SK-N-SH (cell line): ENCODE results near the gene PLVAP. TPM values are rescaled to one million over a fixed set of nuclear protein-coding genes. Genes with fewer than 3 reads are reported as not detected.

ENCODE experiments used
- CTCF ChIA-PET: fragments of 300-600, 350-600 bp; formaldehyde crosslinking; extraction: SDS; loops from one replicate; lab custom pipeline; 2021; lab: Yijun Ruan, JAX
- POLR2A ChIA-PET: fragments of 350-600 bp; sonication (Branson Sonifier 250); formaldehyde crosslinking; extraction: SDS; loops from one replicate; lab custom pipeline; 2020; ENCODE audit warnings: antibody characterized with exemption, inconsistent platforms; lab: Yijun Ruan, JAX
- DNase-seq: peaks from one replicate; pipeline ENCODE4 v3.0.0; 2012
- H2AFZ ChIP-seq: fragments of 200-600 bp; sonication (generic); 2 replicates; pipeline ENCODE4 v1.8.1; 2016; ENCODE audit warnings: antibody characterized with exemption, mild to moderate bottlenecking, low read depth
- H3F3A ChIP-seq: fragments of 200-600 bp; sonication (generic); replicated peaks from 2 replicates; pipeline ENCODE3; 2016; ENCODE audit warnings: antibody characterized with exemption, mild to moderate bottlenecking; ENCODE audit not compliant: insufficient read depth
- H3K27ac ChIP-seq, 2 experiments: fragments of 200-500 bp in 1 of 2; fragments of 200-600 bp in 1 of 2; sonication (Bioruptor generic) in 1 of 2; sonication (generic), shearing (Covaris generic) in 1 of 2; 2 replicates each; pipeline versions ENCODE4 v1.5.1 to v1.6.1; 2014 to 2016; ENCODE audit warnings: low read depth in 2 of 2, inconsistent platforms in 1 of 2, low read length in 1 of 2, mild to moderate bottlenecking in 1 of 2, mixed read lengths in 1 of 2
- H3K27me3 ChIP-seq: fragments of 200-600 bp; sonication (generic), shearing (Covaris generic); 2 replicates; pipeline ENCODE4 v1.6.1; 2016; ENCODE audit warnings: mixed run types; ENCODE audit not compliant: insufficient read depth
- H3K36me3 ChIP-seq, 2 experiments: fragments of 200-500 bp in 1 of 2; fragments of 200-600 bp in 1 of 2; sonication (Bioruptor generic) in 1 of 2; sonication (generic) in 1 of 2; replicated peaks in 1 of 2; 2 replicates each; pipeline versions ENCODE3 to v1.5.1; 2014 to 2016; ENCODE audit warnings: low read length in 1 of 2, mild to moderate bottlenecking in 1 of 2; ENCODE audit not compliant: insufficient read depth in 2 of 2, control insufficient read depth in 1 of 2
- H3K4me1 ChIP-seq, 2 experiments: fragments of 200-500 bp in 1 of 2; fragments of 200-600 bp in 1 of 2; sonication (Bioruptor generic) in 1 of 2; sonication (generic), shearing (Covaris generic) in 1 of 2; 2 replicates each; pipeline versions ENCODE4 v1.5.1 to v1.6.1; 2014 to 2016; ENCODE audit warnings: low read depth in 1 of 2, low read length in 1 of 2, mixed run types in 1 of 2; ENCODE audit not compliant: insufficient read depth in 2 of 2, control insufficient read depth in 1 of 2
- H3K4me2 ChIP-seq: fragments of 200-600 bp; sonication (generic), shearing (Covaris generic); 2 replicates; pipeline ENCODE4 v1.6.1; 2017; ENCODE audit warnings: mixed run types
- H3K4me3 ChIP-seq, 2 experiments: fragments of 200-500 bp in 1 of 2; fragments of 200-600 bp in 1 of 2; sonication (Bioruptor generic) in 1 of 2; sonication (generic), shearing (Covaris generic) in 1 of 2; 2 replicates each; pipeline versions ENCODE4 v1.5.1 to v1.8.1; 2014 to 2016; ENCODE audit warnings: low read depth in 2 of 2, inconsistent platforms in 1 of 2, low read length in 1 of 2, mild to moderate bottlenecking in 1 of 2, mixed read lengths in 1 of 2, moderate library complexity in 1 of 2
- H3K79me2 ChIP-seq: fragments of 200-600 bp; sonication (generic); 2 replicates; pipeline ENCODE4 v1.8.1; 2017; ENCODE audit warnings: mild to moderate bottlenecking; ENCODE audit not compliant: insufficient read depth
- H3K9ac ChIP-seq: fragments of 200-600 bp; sonication (generic); 2 replicates; pipeline ENCODE4 v1.6.1; 2017; ENCODE audit warnings: mixed run types
- H3K9me2 ChIP-seq: fragments of 200-600 bp; sonication (generic); 2 replicates; pipeline ENCODE4 v1.6.1; 2017; ENCODE audit warnings: mixed run types
- H3K9me3 ChIP-seq: fragments of 200-600 bp; sonication (generic); 2 replicates; pipeline ENCODE4 v1.6.1; 2017; ENCODE audit warnings: mixed run types, mild to moderate bottlenecking, moderate library complexity
- H4K20me1 ChIP-seq: fragments of 200-600 bp; sonication (generic); 2 replicates; pipeline ENCODE4 v1.6.1; 2017; ENCODE audit warnings: mild to moderate bottlenecking, mixed run types; ENCODE audit not compliant: insufficient read depth
- EP300 ChIP-seq, 2 experiments: IDR thresholded peaks; 2 replicates each; pipeline versions ENCODE4 v1.4.0 to v1.6.1; 2012; ENCODE audit warnings: borderline replicate concordance in 1 of 2, low read depth in 1 of 2, low read length in 1 of 2
- MXI1 ChIP-seq: IDR thresholded peaks from 2 replicates; pipeline ENCODE4 v1.6.1; 2012; ENCODE audit warnings: mild to moderate bottlenecking, low read depth, low read length, improper control_type of control experiment
- NFIC ChIP-seq: IDR thresholded peaks from 2 replicates; pipeline ENCODE4 v1.4.0; 2012; ENCODE audit warnings: borderline replicate concordance
- NRF1 ChIP-seq: IDR thresholded peaks from 2 replicates; pipeline ENCODE4 v1.6.1; 2012; ENCODE audit warnings: low read depth, mild to moderate bottlenecking, low read length
- RXRA ChIP-seq: IDR thresholded peaks from 2 replicates; pipeline ENCODE4 v1.4.0; 2012; ENCODE audit warnings: low read depth, mild to moderate bottlenecking, borderline replicate concordance
- SMC3 ChIP-seq: IDR thresholded peaks from 2 replicates; pipeline ENCODE4 v1.6.1; 2012; ENCODE audit warnings: low read depth, low read length, improper control_type of control experiment
- TCF12 ChIP-seq: IDR thresholded peaks from 2 replicates; pipeline ENCODE4 v1.4.0; 2012
- YY1 ChIP-seq: IDR thresholded peaks from 2 replicates; pipeline ENCODE4 v1.4.0; 2012; ENCODE audit warnings: low read depth, mild to moderate bottlenecking
- WGBS: methylation state at CpG from one replicate; pipeline ENCODE4 v1.1.6; 2017; ENCODE audit warnings: low lambda C conversion rate; 5-methylcytosine and 5-hydroxymethylcytosine counted together
- polyA plus RNA-seq, 3 experiments: library from polyadenylated mRNA; depleted of rRNA; stranded (reverse); fragments of >200 nt; gene quantifications; 2 replicates each; pipeline ENCODE4 v1.2.3, GENCODE V29; 2012
- TF ChIP-seq, protein P1 (sequence below): IDR thresholded peaks from 2 replicates; pipeline ENCODE4 v1.4.0; 2012; ENCODE audit warnings: low read depth, borderline replicate concordance
- TF ChIP-seq, protein P2 (sequence below): fragments of 150-350 bp; IDR thresholded peaks from 2 replicates; pipeline ENCODE4 v1.6.1; 2016; ENCODE audit warnings: mild to moderate bottlenecking, low read depth, low read length
- TF ChIP-seq, protein P3 (sequence below): IDR thresholded peaks from 2 replicates; pipeline ENCODE4 v1.6.1; 2012; ENCODE audit warnings: mild to moderate bottlenecking, low read depth, low read length, moderate library complexity
- TF ChIP-seq, protein P4 (sequence below): fragments of 200-600 bp; sonication (generic); IDR thresholded peaks from 2 replicates; pipeline ENCODE4 v1.6.1; 2017; ENCODE audit warnings: antibody characterized with exemption, mild to moderate bottlenecking, moderate library complexity

PLVAP gene
- polyA plus RNA-seq, 1 of the 3 experiments (the other 2 are of a cell fraction) = not detected

DNA sequence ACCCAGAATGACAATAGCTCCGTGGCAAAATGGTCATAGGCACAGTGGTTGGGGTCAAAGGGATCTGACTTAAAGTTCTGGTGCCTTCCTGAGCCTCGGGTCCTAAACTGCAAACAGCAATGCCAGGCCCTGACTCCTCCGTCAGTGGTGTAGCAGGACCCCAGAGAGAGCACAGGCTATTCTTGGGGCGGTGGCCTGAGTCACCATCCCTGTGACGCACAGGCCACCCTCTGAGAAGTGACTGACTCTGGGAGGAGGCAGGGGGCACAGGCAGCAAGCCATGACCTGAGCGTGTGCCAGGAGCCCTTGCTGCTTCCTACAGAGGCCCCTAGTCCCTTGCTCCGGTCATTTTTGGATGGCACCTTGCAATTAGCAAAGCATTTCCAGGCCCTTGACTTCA is 18.7 kb downstream of the PLVAP start:
- no peak for DNase-seq
- 64% methylated on average over 3 of the region's 7 CpGs for WGBS
- Histone ChIP-seq H3K9me3 (no peaks in the 10 kb centered on the region), H3K27me3 (no peaks in the 10 kb centered on the region), H2AFZ (no peak overlapping the region), H3F3A (no peaks in the 10 kb centered on the region), H4K20me1 (no peaks in the 10 kb centered on the region), H3K9ac (no peak overlapping the region), H3K4me3 (no peak overlapping the region), H3K79me2 (no peaks in the 10 kb centered on the region), H3K4me1 (no peaks in the 10 kb centered on the region), H3K9me2 (no peaks in the 10 kb centered on the region), H3K27ac (no peak overlapping the region), H3K4me2 (no peak overlapping the region), H3K36me3 (no peaks in the 10 kb centered on the region)
- ChIA-PET POLR2A (no interaction called here), CTCF (interaction anchor here (1.0 to 3.7 kb wide), 5 partner anchors 9 to 31 kb away, joined by 4 to 20 read pairs (median 4); no protein-coding TSS in a partner anchor)
- no peak for TF ChIP-seq TCF12
- TF ChIP-seq, protein P1, sequence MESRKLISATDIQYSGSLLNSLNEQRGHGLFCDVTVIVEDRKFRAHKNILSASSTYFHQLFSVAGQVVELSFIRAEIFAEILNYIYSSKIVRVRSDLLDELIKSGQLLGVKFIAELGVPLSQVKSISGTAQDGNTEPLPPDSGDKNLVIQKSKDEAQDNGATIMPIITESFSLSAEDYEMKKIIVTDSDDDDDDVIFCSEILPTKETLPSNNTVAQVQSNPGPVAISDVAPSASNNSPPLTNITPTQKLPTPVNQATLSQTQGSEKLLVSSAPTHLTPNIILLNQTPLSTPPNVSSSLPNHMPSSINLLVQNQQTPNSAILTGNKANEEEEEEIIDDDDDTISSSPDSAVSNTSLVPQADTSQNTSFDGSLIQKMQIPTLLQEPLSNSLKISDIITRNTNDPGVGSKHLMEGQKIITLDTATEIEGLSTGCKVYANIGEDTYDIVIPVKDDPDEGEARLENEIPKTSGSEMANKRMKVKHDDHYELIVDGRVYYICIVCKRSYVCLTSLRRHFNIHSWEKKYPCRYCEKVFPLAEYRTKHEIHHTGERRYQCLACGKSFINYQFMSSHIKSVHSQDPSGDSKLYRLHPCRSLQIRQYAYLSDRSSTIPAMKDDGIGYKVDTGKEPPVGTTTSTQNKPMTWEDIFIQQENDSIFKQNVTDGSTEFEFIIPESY = no peak
- TF ChIP-seq, protein P2, sequence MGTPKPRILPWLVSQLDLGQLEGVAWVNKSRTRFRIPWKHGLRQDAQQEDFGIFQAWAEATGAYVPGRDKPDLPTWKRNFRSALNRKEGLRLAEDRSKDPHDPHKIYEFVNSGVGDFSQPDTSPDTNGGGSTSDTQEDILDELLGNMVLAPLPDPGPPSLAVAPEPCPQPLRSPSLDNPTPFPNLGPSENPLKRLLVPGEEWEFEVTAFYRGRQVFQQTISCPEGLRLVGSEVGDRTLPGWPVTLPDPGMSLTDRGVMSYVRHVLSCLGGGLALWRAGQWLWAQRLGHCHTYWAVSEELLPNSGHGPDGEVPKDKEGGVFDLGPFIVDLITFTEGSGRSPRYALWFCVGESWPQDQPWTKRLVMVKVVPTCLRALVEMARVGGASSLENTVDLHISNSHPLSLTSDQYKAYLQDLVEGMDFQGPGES = no peak
- no peak for TF ChIP-seq SMC3
- TF ChIP-seq, protein P3, sequence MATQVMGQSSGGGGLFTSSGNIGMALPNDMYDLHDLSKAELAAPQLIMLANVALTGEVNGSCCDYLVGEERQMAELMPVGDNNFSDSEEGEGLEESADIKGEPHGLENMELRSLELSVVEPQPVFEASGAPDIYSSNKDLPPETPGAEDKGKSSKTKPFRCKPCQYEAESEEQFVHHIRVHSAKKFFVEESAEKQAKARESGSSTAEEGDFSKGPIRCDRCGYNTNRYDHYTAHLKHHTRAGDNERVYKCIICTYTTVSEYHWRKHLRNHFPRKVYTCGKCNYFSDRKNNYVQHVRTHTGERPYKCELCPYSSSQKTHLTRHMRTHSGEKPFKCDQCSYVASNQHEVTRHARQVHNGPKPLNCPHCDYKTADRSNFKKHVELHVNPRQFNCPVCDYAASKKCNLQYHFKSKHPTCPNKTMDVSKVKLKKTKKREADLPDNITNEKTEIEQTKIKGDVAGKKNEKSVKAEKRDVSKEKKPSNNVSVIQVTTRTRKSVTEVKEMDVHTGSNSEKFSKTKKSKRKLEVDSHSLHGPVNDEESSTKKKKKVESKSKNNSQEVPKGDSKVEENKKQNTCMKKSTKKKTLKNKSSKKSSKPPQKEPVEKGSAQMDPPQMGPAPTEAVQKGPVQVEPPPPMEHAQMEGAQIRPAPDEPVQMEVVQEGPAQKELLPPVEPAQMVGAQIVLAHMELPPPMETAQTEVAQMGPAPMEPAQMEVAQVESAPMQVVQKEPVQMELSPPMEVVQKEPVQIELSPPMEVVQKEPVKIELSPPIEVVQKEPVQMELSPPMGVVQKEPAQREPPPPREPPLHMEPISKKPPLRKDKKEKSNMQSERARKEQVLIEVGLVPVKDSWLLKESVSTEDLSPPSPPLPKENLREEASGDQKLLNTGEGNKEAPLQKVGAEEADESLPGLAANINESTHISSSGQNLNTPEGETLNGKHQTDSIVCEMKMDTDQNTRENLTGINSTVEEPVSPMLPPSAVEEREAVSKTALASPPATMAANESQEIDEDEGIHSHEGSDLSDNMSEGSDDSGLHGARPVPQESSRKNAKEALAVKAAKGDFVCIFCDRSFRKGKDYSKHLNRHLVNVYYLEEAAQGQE = no peak
- TF ChIP-seq NFIC = no peak
- TF ChIP-seq NRF1 = no peak
- no peak for TF ChIP-seq RXRA

GRCh38 chr19:17357724-17358123 is 19.4 kb downstream of the PLVAP start:
- Histone ChIP-seq H3K4me1 (no peaks in the 10 kb centered on the region), H2AFZ (no peak overlapping the region), H3K4me2 (no peak overlapping the region), H4K20me1 (no peaks in the 10 kb centered on the region), H3K27me3 (no peaks in the 10 kb centered on the region), H3K9ac (no peak overlapping the region), H3K36me3 (no peaks in the 10 kb centered on the region), H3K27ac (no peak overlapping the region), H3K9me3 (no peaks in the 10 kb centered on the region), H3K4me3 (no peak overlapping the region), H3K9me2 (no peaks in the 10 kb centered on the region), H3F3A (no peaks in the 10 kb centered on the region), H3K79me2 (no peaks in the 10 kb centered on the region)
- ChIA-PET CTCF (interaction anchor here (1.0 to 3.7 kb wide), 6 partner anchors 9 to 32 kb away, joined by 4 to 20 read pairs (median 5); no protein-coding TSS in a partner anchor), POLR2A (no interaction called here)
- no peak for DNase-seq
- WGBS = 66% methylated on average over 7 of the region's 11 CpGs
- TF ChIP-seq, protein P4, sequence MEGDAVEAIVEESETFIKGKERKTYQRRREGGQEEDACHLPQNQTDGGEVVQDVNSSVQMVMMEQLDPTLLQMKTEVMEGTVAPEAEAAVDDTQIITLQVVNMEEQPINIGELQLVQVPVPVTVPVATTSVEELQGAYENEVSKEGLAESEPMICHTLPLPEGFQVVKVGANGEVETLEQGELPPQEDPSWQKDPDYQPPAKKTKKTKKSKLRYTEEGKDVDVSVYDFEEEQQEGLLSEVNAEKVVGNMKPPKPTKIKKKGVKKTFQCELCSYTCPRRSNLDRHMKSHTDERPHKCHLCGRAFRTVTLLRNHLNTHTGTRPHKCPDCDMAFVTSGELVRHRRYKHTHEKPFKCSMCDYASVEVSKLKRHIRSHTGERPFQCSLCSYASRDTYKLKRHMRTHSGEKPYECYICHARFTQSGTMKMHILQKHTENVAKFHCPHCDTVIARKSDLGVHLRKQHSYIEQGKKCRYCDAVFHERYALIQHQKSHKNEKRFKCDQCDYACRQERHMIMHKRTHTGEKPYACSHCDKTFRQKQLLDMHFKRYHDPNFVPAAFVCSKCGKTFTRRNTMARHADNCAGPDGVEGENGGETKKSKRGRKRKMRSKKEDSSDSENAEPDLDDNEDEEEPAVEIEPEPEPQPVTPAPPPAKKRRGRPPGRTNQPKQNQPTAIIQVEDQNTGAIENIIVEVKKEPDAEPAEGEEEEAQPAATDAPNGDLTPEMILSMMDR = no peak
- no peak for TF ChIP-seq MXI1
- TF ChIP-seq, protein P3 = no peak
- TF ChIP-seq NFIC = no peak
- no peak for TF ChIP-seq EP300 (IDR thresholded peaks at IDR 0.05; ENCODE audit: borderline replicate concordance in 1 of 2, low read depth in 1 of 2, low read length in 1 of 2)
- no peak for TF ChIP-seq YY1
